ENCODE results near the gene SLC8A2. TPM values are rescaled to one million over a fixed set of nuclear protein-coding genes. Genes with fewer than 3 reads are reported as not detected.
"Not testable (repeated sequence)": the region's sequence is repeated elsewhere in the genome, so short reads cannot be mapped to it uniquely, and the experiment has no call there.

SLC8A2 gene
- total RNA-seq, 1 donor from 2014 or later = 0.23 TPM

GRCh38 chr19:47415953-47416642 lies 55.6 kb downstream of the SLC8A2 start:
- H3K4me1 ChIP-seq = no peaks in the 10 kb centered on the region
- H3K36me3 ChIP-seq = no peaks in the 10 kb centered on the region
- H3K27me3 ChIP-seq = peaks cover 30% of the 10 kb centered on the region
- no peak for DNase-seq
- no peak for TF ChIP-seq CTCF (IDR thresholded peaks at IDR 0.05)
- H3K4me3 ChIP-seq = no peak overlapping the region
- intact Hi-C loops (cut with DNase I) = no loop called here
- no peak for ATAC-seq
- H3K9me3 ChIP-seq = no peaks in the 10 kb centered on the region
- H3K27ac ChIP-seq = no peak overlapping the region

- ATAC-seq (peak; percentile 12), DNase-seq (no peak)
- intact Hi-C loops (cut with DNase I) = no loop called here
- Histone ChIP-seq H3K27ac (no peak overlapping the region), H3K9me3 (no peaks in the 10 kb centered on the region), H3K27me3 (peaks cover 20% of the 10 kb centered on the region), H3K4me3 (no peak overlapping the region), H3K36me3 (no peaks in the 10 kb centered on the region), H3K4me1 (no peaks in the 10 kb centered on the region)
- TF ChIP-seq CTCF (IDR thresholded peaks at IDR 0.05) = no peak
Measured at GRCh38 chr19:47414469-47414868, 57.2 kb downstream of the SLC8A2 start.

- no peak for ATAC-seq
- DNase-seq = no peak
- Histone ChIP-seq H3K9me3 (no peaks in the 10 kb centered on the region), H3K36me3 (no peaks in the 10 kb centered on the region), H3K27ac (no peak overlapping the region), H3K4me1 (no peaks in the 10 kb centered on the region), H3K4me3 (no peak overlapping the region), H3K27me3 (peaks cover 17% of the 10 kb centered on the region)
- intact Hi-C loops (cut with DNase I) = no loop called here
- no peak for TF ChIP-seq CTCF (IDR thresholded peaks at IDR 0.05)
Measured at GRCh38 chr19:47413941-47414340, 57.8 kb downstream of the SLC8A2 start.

- H3K9me3 ChIP-seq; H3K4me1 ChIP-seq; ATAC-seq; intact Hi-C loops (cut with DNase I); H3K27ac ChIP-seq; H3K36me3 ChIP-seq; H3K4me3 ChIP-seq; DNase-seq: not testable (repeated sequence)
- H3K27me3 ChIP-seq = peaks cover 13% of the 10 kb centered on the region
Measured at GRCh38 chr19:47411696-47412095, 60.0 kb downstream of the SLC8A2 start.

- H3K27me3 ChIP-seq = peaks cover 12% of the 10 kb centered on the region
- no peak overlapping the region for H3K27ac ChIP-seq
- no peaks in the 10 kb centered on the region for H3K4me1 ChIP-seq
- no peak for ATAC-seq
- H3K4me3 ChIP-seq = no peak overlapping the region
- H3K36me3 ChIP-seq = no peaks in the 10 kb centered on the region
- no peak for DNase-seq
- H3K9me3 ChIP-seq = no peaks in the 10 kb centered on the region
- intact Hi-C loops (cut with DNase I) = no loop called here
- TF ChIP-seq CTCF (IDR thresholded peaks at IDR 0.05) = no peak
Measured at GRCh38 chr19:47411101-47411500, 60.6 kb downstream of the SLC8A2 start.

GRCh38 chr19:47408156-47408938 lies 63.3 kb downstream of the SLC8A2 start:
- H3K4me1 ChIP-seq = no peaks in the 10 kb centered on the region
- DNase-seq (no peak), ATAC-seq (no peak)
- TF ChIP-seq CTCF (IDR thresholded peaks at IDR 0.05) = no peak
- no peaks in the 10 kb centered on the region for H3K36me3 ChIP-seq
- H3K27me3 ChIP-seq = peaks cover 11% of the 10 kb centered on the region
- intact Hi-C loops (cut with DNase I) = loop anchor here (10.0 kb wide), 1 partner anchor 114 kb away; no protein-coding TSS in a partner anchor
- no peaks in the 10 kb centered on the region for H3K9me3 ChIP-seq
- H3K4me3 ChIP-seq = no peak overlapping the region
- no peak overlapping the region for H3K27ac ChIP-seq

Measured in upper lobe of right lung (tissue), 1 donor.